ENCODE results near the gene B4GALT1. TPM values are rescaled to one million over a fixed set of nuclear protein-coding genes. Genes with fewer than 3 reads are reported as not detected.

B4GALT1 gene
- total RNA-seq, 1 donor from 2014 or later, result 37.1 TPM

DNA sequence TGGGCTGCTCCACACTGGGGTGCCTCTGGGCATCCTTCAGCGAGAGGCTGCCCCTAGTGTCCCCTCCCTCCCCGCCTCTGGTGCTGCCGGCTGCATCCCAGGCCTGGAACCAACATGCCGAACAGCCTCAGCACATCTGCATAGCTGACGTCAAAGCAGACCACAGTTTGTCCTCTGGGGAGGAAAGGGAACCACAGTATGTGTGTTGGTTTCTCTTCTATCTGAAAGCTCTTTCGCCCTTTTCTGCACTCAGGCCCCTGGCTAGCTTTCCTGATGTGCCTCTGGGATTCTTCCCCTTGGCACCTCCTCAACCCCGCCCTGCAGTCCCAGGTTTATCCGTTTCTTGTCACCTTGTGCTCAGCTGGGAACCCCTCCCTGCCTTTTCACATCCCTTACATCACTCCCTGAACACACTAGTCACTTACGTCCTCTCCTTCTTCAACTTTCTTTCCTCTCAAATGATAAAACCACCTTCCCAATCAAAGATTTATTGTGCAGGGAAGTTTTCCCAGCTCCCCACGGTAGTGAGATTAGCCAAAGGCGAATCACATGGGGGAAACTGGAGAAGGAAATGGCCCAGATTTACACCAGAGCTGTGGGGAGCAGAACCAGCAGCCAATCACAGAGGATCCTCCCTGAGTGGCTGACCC is 35.5 kb upstream of the B4GALT1 start:
- H3K27ac ChIP-seq (replicated peaks), result peak overlapping the region; percentile 69
- H3K9me3 ChIP-seq (replicated peaks), result no peaks in the 10 kb centered on the region

DNA sequence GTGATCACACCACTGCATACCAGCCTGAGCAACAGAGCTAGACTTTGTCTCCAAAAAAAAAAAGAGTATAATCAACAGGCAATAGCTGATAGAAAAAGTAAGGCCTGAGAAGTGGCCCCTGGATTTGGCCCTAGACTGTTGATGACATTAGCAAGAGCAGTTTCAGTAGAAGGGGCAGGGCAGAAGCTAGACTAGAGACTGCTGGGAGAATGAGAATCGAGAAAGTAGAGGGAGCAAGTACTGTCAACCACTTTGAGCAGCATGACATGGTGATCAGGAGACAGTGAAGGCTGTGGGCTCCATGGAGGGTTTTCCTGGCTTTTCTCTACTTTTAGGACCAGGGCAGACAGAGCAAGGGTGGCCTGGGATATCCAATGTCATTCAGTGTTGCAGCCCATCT is 34.9 kb upstream of the B4GALT1 start:
- no peak overlapping the region for H3K4me3 ChIP-seq
- no peaks in the 10 kb centered on the region for H3K36me3 ChIP-seq
- no peaks in the 10 kb centered on the region for H3K27me3 ChIP-seq (ENCODE audit: low read depth)
- TF ChIP-seq, protein P1, sequence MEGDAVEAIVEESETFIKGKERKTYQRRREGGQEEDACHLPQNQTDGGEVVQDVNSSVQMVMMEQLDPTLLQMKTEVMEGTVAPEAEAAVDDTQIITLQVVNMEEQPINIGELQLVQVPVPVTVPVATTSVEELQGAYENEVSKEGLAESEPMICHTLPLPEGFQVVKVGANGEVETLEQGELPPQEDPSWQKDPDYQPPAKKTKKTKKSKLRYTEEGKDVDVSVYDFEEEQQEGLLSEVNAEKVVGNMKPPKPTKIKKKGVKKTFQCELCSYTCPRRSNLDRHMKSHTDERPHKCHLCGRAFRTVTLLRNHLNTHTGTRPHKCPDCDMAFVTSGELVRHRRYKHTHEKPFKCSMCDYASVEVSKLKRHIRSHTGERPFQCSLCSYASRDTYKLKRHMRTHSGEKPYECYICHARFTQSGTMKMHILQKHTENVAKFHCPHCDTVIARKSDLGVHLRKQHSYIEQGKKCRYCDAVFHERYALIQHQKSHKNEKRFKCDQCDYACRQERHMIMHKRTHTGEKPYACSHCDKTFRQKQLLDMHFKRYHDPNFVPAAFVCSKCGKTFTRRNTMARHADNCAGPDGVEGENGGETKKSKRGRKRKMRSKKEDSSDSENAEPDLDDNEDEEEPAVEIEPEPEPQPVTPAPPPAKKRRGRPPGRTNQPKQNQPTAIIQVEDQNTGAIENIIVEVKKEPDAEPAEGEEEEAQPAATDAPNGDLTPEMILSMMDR (IDR thresholded peaks at IDR 0.05; ENCODE audit: borderline replicate concordance), result no peak
- intact Hi-C loops (cut with micrococcal nuclease), result no loop called here
- DNase-seq, result no peak
- H3K4me1 ChIP-seq, result peaks cover 25% of the 10 kb centered on the region
- H3K9me3 ChIP-seq (replicated peaks), result no peaks in the 10 kb centered on the region
- H3K27ac ChIP-seq (replicated peaks), result peak overlapping the region; percentile 69

More for the DNA sequence above, 35.5 kb upstream of the B4GALT1 start:
- intact Hi-C loops (cut with micrococcal nuclease), result no loop called here
- DNase-seq, result peak; percentile 69
- Histone ChIP-seq H3K36me3 (no peaks in the 10 kb centered on the region), H3K27me3 (ENCODE audit: low read depth) (no peaks in the 10 kb centered on the region), H3K4me3 (no peak overlapping the region), H3K4me1 (peaks cover 21% of the 10 kb centered on the region)
- TF ChIP-seq, protein P1 (IDR thresholded peaks at IDR 0.05; ENCODE audit: borderline replicate concordance), result no peak

DNA sequence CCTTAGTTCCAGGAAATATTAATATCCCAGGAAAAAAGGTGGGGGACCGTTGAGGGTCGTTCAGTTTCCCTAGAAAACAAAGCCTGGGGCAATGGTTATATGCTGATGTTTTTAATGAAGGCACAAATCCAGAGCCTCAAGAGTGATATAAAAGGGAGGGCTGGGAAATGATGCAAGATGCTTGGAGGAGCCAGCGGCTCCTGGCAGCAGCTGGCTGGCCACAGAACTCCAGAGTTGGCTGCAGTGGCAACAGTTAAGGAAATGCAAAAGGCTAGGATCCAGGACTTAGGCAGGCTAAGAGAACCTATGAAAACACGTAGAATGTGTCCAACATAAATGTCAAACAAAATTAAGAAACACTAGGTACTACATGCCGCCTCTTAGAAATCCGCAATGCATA is 31.0 kb upstream of the B4GALT1 start:
- H3K9me3 ChIP-seq (replicated peaks), result no peaks in the 10 kb centered on the region
- DNase-seq, result peak; percentile 57
- TF ChIP-seq, protein P1 (IDR thresholded peaks at IDR 0.05; ENCODE audit: borderline replicate concordance), result no peak
- H3K4me1 ChIP-seq, result peaks cover 28% of the 10 kb centered on the region
- intact Hi-C loops (cut with micrococcal nuclease), result no loop called here
- H3K27me3 ChIP-seq (ENCODE audit: low read depth), result no peaks in the 10 kb centered on the region
- no peaks in the 10 kb centered on the region for H3K36me3 ChIP-seq
- no peak overlapping the region for H3K4me3 ChIP-seq
- H3K27ac ChIP-seq (replicated peaks), result peak overlapping the region; percentile 70

DNA sequence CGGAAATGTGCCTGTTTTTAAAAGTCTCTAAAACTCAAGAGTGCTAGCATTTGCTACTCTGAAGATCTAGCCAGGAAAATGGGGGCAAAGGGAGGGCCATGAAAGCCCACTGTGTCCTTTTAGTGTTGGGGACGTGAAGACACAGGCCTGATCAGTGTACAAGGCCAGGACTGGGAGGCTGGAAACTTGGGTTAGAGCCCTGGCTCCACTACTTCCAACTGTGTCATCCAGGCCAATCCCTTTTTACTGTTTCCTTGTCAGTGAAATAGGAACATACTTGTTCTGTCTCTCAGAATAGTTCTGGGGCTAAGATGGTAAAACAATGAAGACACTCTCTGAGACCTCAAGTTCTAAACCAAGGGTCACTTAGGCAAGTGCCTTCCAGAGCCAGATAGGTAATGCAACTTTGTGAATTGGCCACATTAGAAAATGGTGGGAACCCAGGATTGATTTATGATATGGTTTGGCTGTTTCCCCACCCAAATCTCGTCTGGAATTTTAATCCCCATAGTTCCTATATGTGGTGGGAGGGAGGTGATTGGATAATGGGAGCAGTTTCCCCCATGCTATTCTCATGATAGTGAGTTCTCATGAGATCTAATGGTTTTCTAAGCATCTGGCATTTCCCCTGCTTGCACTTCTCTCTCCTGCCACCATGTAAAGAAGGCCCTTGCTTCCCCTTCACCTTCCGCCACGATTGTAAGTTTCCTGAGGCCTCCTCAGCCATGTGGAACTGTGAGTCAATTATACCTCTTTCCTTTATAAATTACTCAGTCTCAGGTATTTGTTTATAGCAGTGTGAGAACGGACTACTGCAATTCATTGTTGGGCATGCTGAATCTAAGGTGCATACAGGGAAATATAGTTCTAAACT is 30.4 kb upstream of the B4GALT1 start:
- no peaks in the 10 kb centered on the region for H3K9me3 ChIP-seq (replicated peaks)
- TF ChIP-seq, protein P1 (IDR thresholded peaks at IDR 0.05; ENCODE audit: borderline replicate concordance), result no peak
- H3K4me3 ChIP-seq, result no peak overlapping the region
- DNase-seq, result peak; percentile 52
- H3K4me1 ChIP-seq, result peaks cover 29% of the 10 kb centered on the region
- H3K27ac ChIP-seq (replicated peaks), result peak overlapping the region; percentile 70
- H3K36me3 ChIP-seq, result no peaks in the 10 kb centered on the region
- intact Hi-C loops (cut with micrococcal nuclease), result no loop called here
- no peaks in the 10 kb centered on the region for H3K27me3 ChIP-seq (ENCODE audit: low read depth)

DNA sequence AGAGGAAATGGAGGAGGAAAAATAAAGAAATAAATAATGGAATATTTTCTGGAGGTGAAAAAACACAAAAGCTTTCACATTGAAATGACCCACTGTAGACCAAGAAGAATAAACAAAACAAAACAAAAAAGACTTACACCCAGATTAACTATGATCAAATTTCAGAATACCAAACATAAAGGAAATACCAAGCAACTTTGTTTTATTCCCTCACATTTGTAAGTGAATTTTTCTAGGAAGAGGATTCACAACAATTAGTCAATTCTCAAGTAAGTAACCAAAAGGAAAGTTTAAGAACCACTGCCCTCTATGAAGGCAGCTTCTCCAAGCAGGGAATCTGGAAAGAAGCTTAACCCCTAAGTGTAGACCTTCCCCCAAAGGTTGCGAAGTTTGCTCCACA is 29.6 kb upstream of the B4GALT1 start:
- intact Hi-C loops (cut with micrococcal nuclease), result no loop called here

More for the DNA sequence above, 29.6 kb upstream of the B4GALT1 start:
- no peaks in the 10 kb centered on the region for H3K27me3 ChIP-seq (ENCODE audit: low read depth)
- peaks cover 27% of the 10 kb centered on the region for H3K4me1 ChIP-seq
- H3K36me3 ChIP-seq, result no peaks in the 10 kb centered on the region
- no peak for DNase-seq
- TF ChIP-seq, protein P1 (IDR thresholded peaks at IDR 0.05; ENCODE audit: borderline replicate concordance), result no peak
- peak overlapping the region; percentile 70 for H3K27ac ChIP-seq (replicated peaks)
- no peak overlapping the region for H3K4me3 ChIP-seq
- no peaks in the 10 kb centered on the region for H3K9me3 ChIP-seq (replicated peaks)

Data from left ventricle myocardium inferior (tissue), 1 donor.